Heart left ventricle (tissue), 13 donors: ENCODE data around the gene SCN5A.

Source experiments
- CTCF ChIP-seq, 12 donors: fragments of 200-600 bp; sonication (generic) in 4 of 12; IDR thresholded peaks; one replicate each; pipeline versions ENCODE4 v1.5.0 to v1.8.0; 2018 to 2022; ENCODE audit warnings: antibody characterized with exemption in 12 of 12, mild to moderate bottlenecking in 5 of 12
- POLR2A ChIP-seq, 2 donors: fragments of 450-650 bp; IDR thresholded peaks; one replicate each; pipeline ENCODE4 v1.6.1; 2017; ENCODE audit warnings: antibody characterized with exemption in 2 of 2, mild to moderate bottlenecking in 2 of 2, moderate library complexity in 2 of 2
- donor health status: ischemic (EF 13 %, LVEDD 7.1; RV severe dilation, severe dysfunction).
- donor health status: DM: no; HTN: yes; CAD: no.
- donor health status: DM: no; HTN: no; CAD: no.
- donor health status: ischemic (EF 25% LVEDD 6.9; RV normal size, moderate dysfunction).
- donor health status: ischemic (EF 25% LVEDD 5.7; RV mildly dilated, moderate dysfunction).
- donor health status: ischemic (EF 35%, LVEDD 5.7; RV mildly dilated, moderate dysfunction).
- donor health status: nonischemic (EF 11% LVEDD 7.7; RV severe dilation, severe dysfunction).
- donor health status: DM: yes; HTN: yes; CAD: no.
- donor health status: PGD.
- donor health status: ischemic (EF 29% LVEDD 5.4; RV normal size, mild dysfunction).
- donor health status: nonischemic (EF 23%, LVEDD 6.1; RV moderate dilation, normal function).

- TF ChIP-seq CTCF (IDR thresholded peaks at IDR 0.05) (no peak), POLR2A (IDR thresholded peaks at IDR 0.05) (no peak)
These were observed 8.6 kb downstream of the SCN5A start for GRCh38 chr3:38640661-38641452.
